Measurements from ENCODE around the gene VSTM4. TPM values are rescaled to one million over a fixed set of nuclear protein-coding genes. Genes with fewer than 3 reads are reported as not detected.

VSTM4 gene
- total and polyA plus RNA-seq, 2 donors (not counting 1 experiment from before 2014, with no cell fraction given) = not detected

- Mint-ChIP-seq H3K27ac (no peak overlapping the region), H3K27me3 (peaks cover 24% of the 10 kb centered on the region), H3K4me3 (peak overlapping the region; percentile 10), H3K4me1 (peaks cover 4% of the 10 kb centered on the region), H3K9me3 (ENCODE audit: insufficient read depth) (no peaks in the 10 kb centered on the region)
- Histone ChIP-seq H3K4me1 (ENCODE audit: control insufficient read depth in 2 of 2, insufficient read depth in 2 of 2, low read length in 2 of 2) (peaks cover 4 to 5% of the 10 kb centered on the region in 2 donors), H3K27me3 (replicated peaks in 1 of 4; ENCODE audit: control extremely low read depth in 1 of 4, control insufficient read depth in 3 of 4, insufficient read depth in 4 of 4, low read length in 3 of 4) (peaks cover 0 to 41% (median 16%) of the 10 kb centered on the region in 4 experiments), H3K36me3 (replicated peaks in 1 of 2; ENCODE audit: control extremely low read depth in 1 of 2, control insufficient read depth in 1 of 2, extremely low read depth in 1 of 2, insufficient read depth in 2 of 2, low read length in 1 of 2) (no peaks in the 10 kb centered on the region), H3K4me3 (ENCODE audit: control extremely low read depth in 1 of 5, extremely low read depth in 1 of 5, insufficient read depth in 1 of 5, low read depth in 2 of 5, low read length in 4 of 5) (no peak overlapping the region), H4K20me1 (ENCODE audit: control insufficient read depth, insufficient read depth, low read length, poor library complexity, severe bottlenecking) (no peaks in the 10 kb centered on the region), H3K9me3 (ENCODE audit: control extremely low read depth in 1 of 3, control insufficient read depth in 2 of 3, insufficient read depth in 1 of 3, low read length in 2 of 3) (peaks cover 0 to 5% (median 0%) of the 10 kb centered on the region in 3 donors), H3K4me2 (replicated peaks; ENCODE audit: low read depth, low read length, poor library complexity, severe bottlenecking) (peak overlapping the region; percentile 20), H2AFZ (ENCODE audit: insufficient read depth, low read depth, low read length, poor library complexity, severe bottlenecking) (no peak overlapping the region), H3K27ac (ENCODE audit: low read length in 2 of 2) (no peak overlapping the region), H3K9ac (ENCODE audit: low read length) (no peak overlapping the region), H3K79me2 (ENCODE audit: control insufficient read depth, insufficient read depth, low read length) (no peaks in the 10 kb centered on the region)
- TF ChIP-seq CTCF (IDR thresholded peaks at IDR 0.05) (no peak), EZH2 (IDR thresholded peaks at IDR 0.05; ENCODE audit: borderline replicate concordance, insufficient read depth, low read depth, low read length, poor library complexity, severe bottlenecking) (no peak)
- DNase-seq = no peak
- 74% methylated on average over 10 of the region's 14 CpGs for WGBS (ENCODE audit: insufficient coverage)
- no peak for ATAC-seq (ENCODE audit: low read depth)
- ChIA-PET POLR2A (no interaction called here), CTCF (no interaction called here)
- intact Hi-C loops (cut with micrococcal nuclease) = no loop called here
Measured at GRCh38 chr10:49115796-49116508, 630 bp upstream of the VSTM4 start.

- DNase-seq (no peak), ATAC-seq (ENCODE audit: low read depth) (no peak)
- H3K27ac Mint-ChIP-seq = no peak overlapping the region
- whole genome bisulfite sequencing (ENCODE audit: insufficient coverage) = 79% methylated on average over 8 of the region's 9 CpGs
- intact Hi-C loops (cut with micrococcal nuclease) = no loop called here
- Histone ChIP-seq H3K36me3 (replicated peaks in 1 of 2; ENCODE audit: control extremely low read depth in 1 of 2, control insufficient read depth in 1 of 2, extremely low read depth in 1 of 2, insufficient read depth in 2 of 2, low read length in 1 of 2) (no peaks in the 10 kb centered on the region), H3K9me3 (ENCODE audit: control extremely low read depth in 1 of 3, control insufficient read depth in 2 of 3, insufficient read depth in 1 of 3, low read length in 2 of 3) (peaks cover 0 to 5% (median 0%) of the 10 kb centered on the region in 3 donors), H3K4me2 (replicated peaks; ENCODE audit: low read depth, low read length, poor library complexity, severe bottlenecking) (peak overlapping the region; percentile 64), H3K4me1 (ENCODE audit: control insufficient read depth in 2 of 2, insufficient read depth in 2 of 2, low read length in 2 of 2) (peaks cover 4 to 5% of the 10 kb centered on the region in 2 donors), H4K20me1 (ENCODE audit: control insufficient read depth, insufficient read depth, low read length, poor library complexity, severe bottlenecking) (no peaks in the 10 kb centered on the region), H3K4me3 (ENCODE audit: control extremely low read depth in 1 of 5, extremely low read depth in 1 of 5, insufficient read depth in 1 of 5, low read depth in 2 of 5, low read length in 4 of 5) (no peak overlapping the region), H3K79me2 (ENCODE audit: control insufficient read depth, insufficient read depth, low read length) (no peaks in the 10 kb centered on the region), H2AFZ (ENCODE audit: insufficient read depth, low read depth, low read length, poor library complexity, severe bottlenecking) (no peak overlapping the region), H3K9ac (ENCODE audit: low read length) (no peak overlapping the region), H3K27ac (ENCODE audit: low read length in 2 of 2) (no peak overlapping the region), H3K27me3 (replicated peaks in 1 of 4; ENCODE audit: control extremely low read depth in 1 of 4, control insufficient read depth in 3 of 4, insufficient read depth in 4 of 4, low read length in 3 of 4) (peaks cover 0 to 43% (median 16%) of the 10 kb centered on the region in 4 experiments)
- TF ChIP-seq CTCF (IDR thresholded peaks at IDR 0.05) (no peak), EZH2 (IDR thresholded peaks at IDR 0.05; ENCODE audit: borderline replicate concordance, insufficient read depth, low read depth, low read length, poor library complexity, severe bottlenecking) (no peak)
- H3K4me3 Mint-ChIP-seq = peak overlapping the region; percentile 64
- H3K9me3 Mint-ChIP-seq (ENCODE audit: insufficient read depth) = no peaks in the 10 kb centered on the region
- ChIA-PET CTCF (no interaction called here), POLR2A (no interaction called here)
- peaks cover 4% of the 10 kb centered on the region for H3K4me1 Mint-ChIP-seq
- peaks cover 24% of the 10 kb centered on the region for H3K27me3 Mint-ChIP-seq
Measured at GRCh38 chr10:49114718-49115014, 656 bp downstream of the VSTM4 start.

Data from B cell (primary cell).